ENCODE data around the gene ZCCHC7.
"Not testable (repeated sequence)": the region's sequence is repeated elsewhere in the genome, so short reads cannot be mapped to it uniquely, and the experiment has no call there.

Gene ZCCHC7

GRCh38 chr9:37179576-37179975 lies 59.2 kb downstream of the ZCCHC7 start:
- no peak for FAIRE-seq

GRCh38 chr9:37180138-37180537 lies 59.8 kb downstream of the ZCCHC7 start:
- FAIRE-seq: no peak

GRCh38 chr9:37182718-37183117 lies 62.3 kb downstream of the ZCCHC7 start:
- FAIRE-seq: no peak

GRCh38 chr9:37184905-37185867 lies 64.8 kb downstream of the ZCCHC7 start:
- FAIRE-seq: no peak

- FAIRE-seq: no peak
These were observed 66.9 kb downstream of the ZCCHC7 start for GRCh38 chr9:37187292-37187691.

- FAIRE-seq: no peak
These were observed 67.5 kb downstream of the ZCCHC7 start for GRCh38 chr9:37187713-37188439.

- FAIRE-seq: not testable (repeated sequence)
These were observed 70.4 kb downstream of the ZCCHC7 start for GRCh38 chr9:37190739-37191138.

GRCh38 chr9:37191403-37192089 lies 71.2 kb downstream of the ZCCHC7 start:
- no peak for FAIRE-seq

GRCh38 chr9:37192803-37193202 lies 72.4 kb downstream of the ZCCHC7 start:
- FAIRE-seq: no peak

- FAIRE-seq: no peak
These were observed 77.0 kb downstream of the ZCCHC7 start for GRCh38 chr9:37197158-37198038.

- no peak for FAIRE-seq
These were observed 77.8 kb downstream of the ZCCHC7 start for GRCh38 chr9:37198039-37198729.

GRCh38 chr9:37198831-37199230 lies 78.5 kb downstream of the ZCCHC7 start:
- FAIRE-seq: no peak

GRCh38 chr9:37200433-37201005 lies 80.1 kb downstream of the ZCCHC7 start:
- no peak for FAIRE-seq

- no peak for FAIRE-seq
These were observed 81.2 kb downstream of the ZCCHC7 start for GRCh38 chr9:37201581-37201980.

- no peak for FAIRE-seq
These were observed 81.7 kb downstream of the ZCCHC7 start for GRCh38 chr9:37202091-37202490.

- not testable (repeated sequence) for FAIRE-seq
These were observed 83.1 kb downstream of the ZCCHC7 start for GRCh38 chr9:37203456-37203855.

- no peak for FAIRE-seq
These were observed 85.8 kb downstream of the ZCCHC7 start for GRCh38 chr9:37206121-37206620.

- no peak for FAIRE-seq
These were observed 89.3 kb downstream of the ZCCHC7 start for GRCh38 chr9:37209431-37210386.

GRCh38 chr9:37210737-37211523 lies 90.6 kb downstream of the ZCCHC7 start:
- FAIRE-seq: no peak
